Colonic mucosa (tissue), 4 donors: ENCODE results near the gene DNM3. TPM values are rescaled to one million over a fixed set of nuclear protein-coding genes. Genes with fewer than 3 reads are reported as not detected.

ENCODE experiments used
- DNase-seq: peaks from one replicate; pipeline ENCODE4 v3.0.0-alpha.2; 2020
- H3K27ac ChIP-seq: fragments of 200-600 bp; one replicate; pipeline ENCODE4 v1.8.0; 2021
- H3K27me3 ChIP-seq: fragments of 200-600 bp; one replicate; pipeline ENCODE4 v1.8.0; 2021
- H3K36me3 ChIP-seq: fragments of 200-600 bp; one replicate; pipeline ENCODE4 v1.8.0; 2021
- H3K4me1 ChIP-seq: fragments of 200-600 bp; one replicate; pipeline ENCODE4 v1.8.0; 2021; ENCODE audit warnings: mild to moderate bottlenecking
- H3K4me3 ChIP-seq: fragments of 200-600 bp; one replicate; pipeline ENCODE4 v1.8.0; 2021
- H3K9ac ChIP-seq, 2 donors: one replicate each; pipeline ENCODE4 v1.7.0; 2013; ENCODE audit warnings: control low read depth in 2 of 2, low read depth in 2 of 2, low read length in 2 of 2
- H3K9me3 ChIP-seq: fragments of 200-600 bp; one replicate; pipeline ENCODE4 v1.8.0; 2021
- intact Hi-C: fragments of 100-400 bp; cut with DNase I; formaldehyde crosslinking; loops from one replicate; pipeline ENCODE4 v1.14.1; 2022
- total RNA-seq, 2 donors: library from RNA; stranded (reverse); fragmentation: NEBNext Ultra II Directional in 1 of 2; extraction: Animal tissue kit (Norgen Biotek cat#: 25700) in 1 of 2; gene quantifications; one replicate each; pipeline ENCODE4 v1.2.1, GENCODE V29; 2021
- TF ChIP-seq, protein P1 (sequence below): fragments of 200-600 bp; IDR thresholded peaks from one replicate; pipeline ENCODE4 v1.8.0; 2022; ENCODE audit warnings: antibody characterized with exemption, mild to moderate bottlenecking
- donor health status: healthy.
- donor health status: DM: no; HTN: no; CAD: no.
- donor health status: DM: no; HTN: no; CAD: no.

DNM3 gene
- total RNA-seq, 2 donors from 2014 or later, result 1.7 to 2.6 TPM

DNA sequence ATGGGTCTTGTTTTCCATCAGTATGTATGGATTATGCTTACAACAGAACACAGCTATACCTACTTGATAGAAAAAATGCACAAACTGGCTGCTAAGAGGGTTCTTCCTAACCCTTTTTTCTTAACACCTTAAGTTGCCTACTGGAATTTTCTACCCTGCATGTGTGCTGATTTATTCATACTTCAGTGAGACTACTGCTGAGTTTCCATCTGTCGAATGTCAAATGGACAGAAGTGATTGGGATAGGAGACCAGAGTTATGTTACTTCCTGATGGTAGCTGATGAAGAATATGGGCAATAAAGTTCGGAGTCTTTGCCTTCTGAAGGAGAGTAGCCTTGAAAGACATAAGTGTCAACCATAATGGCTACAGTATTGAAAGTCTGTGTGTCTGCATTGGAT lies 6.5 kb upstream of the DNM3 start:
- Histone ChIP-seq H3K4me1 (no peaks in the 10 kb centered on the region), H3K27me3 (no peaks in the 10 kb centered on the region), H3K9me3 (no peaks in the 10 kb centered on the region), H3K27ac (no peak overlapping the region), H3K4me3 (no peak overlapping the region), H3K9ac (no peak overlapping the region), H3K36me3 (no peaks in the 10 kb centered on the region)
- intact Hi-C loops, result no loop called here
- TF ChIP-seq, protein P1, sequence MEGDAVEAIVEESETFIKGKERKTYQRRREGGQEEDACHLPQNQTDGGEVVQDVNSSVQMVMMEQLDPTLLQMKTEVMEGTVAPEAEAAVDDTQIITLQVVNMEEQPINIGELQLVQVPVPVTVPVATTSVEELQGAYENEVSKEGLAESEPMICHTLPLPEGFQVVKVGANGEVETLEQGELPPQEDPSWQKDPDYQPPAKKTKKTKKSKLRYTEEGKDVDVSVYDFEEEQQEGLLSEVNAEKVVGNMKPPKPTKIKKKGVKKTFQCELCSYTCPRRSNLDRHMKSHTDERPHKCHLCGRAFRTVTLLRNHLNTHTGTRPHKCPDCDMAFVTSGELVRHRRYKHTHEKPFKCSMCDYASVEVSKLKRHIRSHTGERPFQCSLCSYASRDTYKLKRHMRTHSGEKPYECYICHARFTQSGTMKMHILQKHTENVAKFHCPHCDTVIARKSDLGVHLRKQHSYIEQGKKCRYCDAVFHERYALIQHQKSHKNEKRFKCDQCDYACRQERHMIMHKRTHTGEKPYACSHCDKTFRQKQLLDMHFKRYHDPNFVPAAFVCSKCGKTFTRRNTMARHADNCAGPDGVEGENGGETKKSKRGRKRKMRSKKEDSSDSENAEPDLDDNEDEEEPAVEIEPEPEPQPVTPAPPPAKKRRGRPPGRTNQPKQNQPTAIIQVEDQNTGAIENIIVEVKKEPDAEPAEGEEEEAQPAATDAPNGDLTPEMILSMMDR, result no peak
- DNase-seq, result no peak

GRCh38 chr1:171835891-171836290 lies 5.4 kb upstream of the DNM3 start:
- H3K9me3 ChIP-seq, result no peaks in the 10 kb centered on the region
- H3K9ac ChIP-seq, result no peak overlapping the region
- no peaks in the 10 kb centered on the region for H3K4me1 ChIP-seq
- H3K36me3 ChIP-seq, result no peaks in the 10 kb centered on the region
- no peaks in the 10 kb centered on the region for H3K27me3 ChIP-seq
- no peak for DNase-seq
- intact Hi-C loops, result no loop called here
- no peak overlapping the region for H3K4me3 ChIP-seq
- no peak overlapping the region for H3K27ac ChIP-seq
- TF ChIP-seq, protein P1, result no peak

- DNase-seq, result peak; percentile 19
- peak overlapping the region; percentile 61 to 76 for H3K9ac ChIP-seq
- TF ChIP-seq, protein P1, result no peak
These were observed 848 bp downstream of the DNM3 start for GRCh38 chr1:171841931-171842761.

DNA sequence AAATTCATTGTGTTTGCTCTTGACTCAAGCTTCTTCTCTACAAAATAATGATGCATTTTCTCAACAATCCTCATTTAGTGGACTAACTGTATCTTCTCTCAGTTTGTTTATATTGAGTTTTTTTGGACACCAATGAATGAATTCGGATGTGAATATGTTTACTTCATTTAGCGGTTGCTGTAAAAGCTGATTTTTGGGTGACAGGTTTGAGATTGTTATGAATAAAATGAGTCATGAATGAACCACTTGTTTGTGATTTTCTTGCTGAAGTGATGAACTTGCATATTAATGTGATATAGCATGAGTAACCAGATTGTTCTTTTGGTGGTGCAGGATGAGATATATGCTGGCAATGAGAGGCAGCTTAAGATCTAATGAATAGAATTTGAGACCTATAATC lies 3.1 kb downstream of the DNM3 start:
- no peak for DNase-seq
- Histone ChIP-seq H3K9me3 (no peaks in the 10 kb centered on the region), H3K27ac (no peak overlapping the region), H3K27me3 (no peaks in the 10 kb centered on the region), H3K36me3 (no peaks in the 10 kb centered on the region), H3K9ac (no peak overlapping the region), H3K4me1 (no peaks in the 10 kb centered on the region), H3K4me3 (no peak overlapping the region)
- TF ChIP-seq, protein P1, result no peak
- intact Hi-C loops, result no loop called here

More at GRCh38 chr1:171841931-171842761, 848 bp downstream of the DNM3 start:
- Histone ChIP-seq H3K4me3 (peak overlapping the region; percentile 89), H3K4me1 (no peaks in the 10 kb centered on the region), H3K27ac (no peak overlapping the region), H3K36me3 (no peaks in the 10 kb centered on the region), H3K9me3 (no peaks in the 10 kb centered on the region), H3K27me3 (no peaks in the 10 kb centered on the region)
- intact Hi-C loops, result no loop called here

DNA sequence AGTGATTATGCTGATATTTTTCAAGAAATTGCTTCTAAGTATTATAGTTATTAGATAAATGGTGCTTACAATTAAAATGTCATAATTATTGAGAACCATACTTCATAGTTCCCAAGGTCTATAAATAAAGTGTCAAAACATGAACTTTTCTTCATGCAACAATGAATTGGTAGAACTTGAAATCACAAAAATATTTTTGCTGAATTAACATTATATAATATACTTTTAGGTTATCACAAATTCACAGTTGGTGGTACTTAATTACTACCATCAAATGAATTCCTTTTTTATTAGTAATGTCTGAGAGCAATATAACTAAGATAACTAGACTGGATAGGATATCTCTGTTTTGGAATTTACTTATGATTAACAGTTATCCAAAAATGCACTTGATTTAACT lies 4.7 kb downstream of the DNM3 start:
- Histone ChIP-seq H3K9ac (no peak overlapping the region), H3K27ac (no peak overlapping the region), H3K27me3 (no peaks in the 10 kb centered on the region), H3K4me3 (no peak overlapping the region), H3K9me3 (no peaks in the 10 kb centered on the region), H3K36me3 (no peaks in the 10 kb centered on the region), H3K4me1 (no peaks in the 10 kb centered on the region)
- DNase-seq, result no peak
- TF ChIP-seq, protein P1, result no peak
- intact Hi-C loops, result no loop called here
